Lower lobe of right lung (tissue), 2 donors: Measurements from ENCODE around the gene FRYL. TPM values are rescaled to one million over a fixed set of nuclear protein-coding genes. Genes with fewer than 3 reads are reported as not detected.
"Not testable (repeated sequence)": the region's sequence is repeated elsewhere in the genome, so short reads cannot be mapped to it uniquely, and the experiment has no call there.

Source experiments
- ATAC-seq, 2 donors: fragments of 200-7000 bp; cut with Tn5 transposase; one replicate each; pipeline ENCODE4 v1.9.1; 2020 to 2022; ENCODE audit warnings: mild to moderate bottlenecking in 2 of 2, moderate library complexity in 2 of 2
- DNase-seq: peaks from one replicate; pipeline ENCODE4 v3.0.0-alpha.2; 2020
- H3K27ac ChIP-seq: fragments of 200-600 bp; one replicate; pipeline ENCODE4 v1.8.0; 2022
- H3K27me3 ChIP-seq: fragments of 200-600 bp; one replicate; pipeline ENCODE4 v1.8.0; 2022; ENCODE audit warnings: low read depth
- H3K36me3 ChIP-seq: fragments of 200-600 bp; one replicate; pipeline ENCODE4 v1.8.0; 2022; ENCODE audit warnings: mild to moderate bottlenecking
- H3K4me1 ChIP-seq: fragments of 200-600 bp; one replicate; pipeline ENCODE4 v1.8.0; 2022
- H3K4me3 ChIP-seq: fragments of 200-600 bp; one replicate; pipeline ENCODE4 v1.8.0; 2022; ENCODE audit warnings: mild to moderate bottlenecking
- H3K9me3 ChIP-seq: fragments of 200-600 bp; one replicate; pipeline ENCODE4 v1.8.0; 2022
- intact Hi-C: fragments of 100-400 bp; cut with DNase I; formaldehyde crosslinking; loops from one replicate; pipeline ENCODE4 v1.11.0; 2022
- total RNA-seq: library from RNA; stranded (reverse); fragmentation: NEBNext Ultra II Directional; extraction: Animal tissue kit (Norgen Biotek cat#: 25700); gene quantifications from one replicate; pipeline ENCODE4 v1.2.1, GENCODE V29; 2021
- TF ChIP-seq, protein P1 (sequence below): fragments of 200-600 bp; IDR thresholded peaks from one replicate; pipeline ENCODE4 v1.8.0; 2022; ENCODE audit warnings: antibody characterized with exemption, mild to moderate bottlenecking
- donor health status: DM: no; HTN: yes; CAD: no; lungs with severe emphysema.

FRYL gene
- total RNA-seq, 1 donor from 2014 or later: 85.0 TPM

- peaks cover 37% of the 10 kb centered on the region for H3K4me1 ChIP-seq
- H3K4me3 ChIP-seq: no peak overlapping the region
- no peak overlapping the region for H3K27ac ChIP-seq
- DNase-seq (no peak), ATAC-seq (no peak)
- TF ChIP-seq, protein P1, sequence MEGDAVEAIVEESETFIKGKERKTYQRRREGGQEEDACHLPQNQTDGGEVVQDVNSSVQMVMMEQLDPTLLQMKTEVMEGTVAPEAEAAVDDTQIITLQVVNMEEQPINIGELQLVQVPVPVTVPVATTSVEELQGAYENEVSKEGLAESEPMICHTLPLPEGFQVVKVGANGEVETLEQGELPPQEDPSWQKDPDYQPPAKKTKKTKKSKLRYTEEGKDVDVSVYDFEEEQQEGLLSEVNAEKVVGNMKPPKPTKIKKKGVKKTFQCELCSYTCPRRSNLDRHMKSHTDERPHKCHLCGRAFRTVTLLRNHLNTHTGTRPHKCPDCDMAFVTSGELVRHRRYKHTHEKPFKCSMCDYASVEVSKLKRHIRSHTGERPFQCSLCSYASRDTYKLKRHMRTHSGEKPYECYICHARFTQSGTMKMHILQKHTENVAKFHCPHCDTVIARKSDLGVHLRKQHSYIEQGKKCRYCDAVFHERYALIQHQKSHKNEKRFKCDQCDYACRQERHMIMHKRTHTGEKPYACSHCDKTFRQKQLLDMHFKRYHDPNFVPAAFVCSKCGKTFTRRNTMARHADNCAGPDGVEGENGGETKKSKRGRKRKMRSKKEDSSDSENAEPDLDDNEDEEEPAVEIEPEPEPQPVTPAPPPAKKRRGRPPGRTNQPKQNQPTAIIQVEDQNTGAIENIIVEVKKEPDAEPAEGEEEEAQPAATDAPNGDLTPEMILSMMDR: no peak
- no peaks in the 10 kb centered on the region for H3K9me3 ChIP-seq
- no peaks in the 10 kb centered on the region for H3K36me3 ChIP-seq
- intact Hi-C loops: no loop called here
- H3K27me3 ChIP-seq: no peaks in the 10 kb centered on the region
These were observed 139.4 kb downstream of the FRYL start for GRCh38 chr4:48640699-48641098.

DNA sequence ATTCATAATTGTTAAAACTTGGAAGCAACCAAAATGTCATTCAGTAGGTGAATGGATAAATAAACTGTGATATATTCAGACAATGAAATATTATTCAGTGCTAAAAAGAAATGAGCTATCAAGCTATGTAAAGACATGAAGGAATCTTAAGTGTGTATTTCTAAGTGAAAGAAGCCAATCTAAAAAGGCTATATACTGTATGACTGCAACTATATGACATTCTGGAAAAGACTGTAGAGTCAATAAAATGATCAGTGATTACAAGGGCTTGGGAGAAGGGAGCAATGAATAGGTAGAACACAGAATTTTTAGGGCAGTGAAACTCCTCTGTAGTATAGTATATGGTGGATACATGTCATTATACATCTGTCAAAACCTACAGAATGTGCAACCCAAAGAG is 139.9 kb downstream of the FRYL start:
- intact Hi-C loops: no loop called here
- Histone ChIP-seq H3K36me3 (no peaks in the 10 kb centered on the region), H3K9me3 (no peaks in the 10 kb centered on the region), H3K27me3 (no peaks in the 10 kb centered on the region), H3K4me1 (peaks cover 37% of the 10 kb centered on the region), H3K27ac (no peak overlapping the region), H3K4me3 (no peak overlapping the region)
- ATAC-seq: no peak
- TF ChIP-seq, protein P1: no peak
- DNase-seq: no peak

DNA sequence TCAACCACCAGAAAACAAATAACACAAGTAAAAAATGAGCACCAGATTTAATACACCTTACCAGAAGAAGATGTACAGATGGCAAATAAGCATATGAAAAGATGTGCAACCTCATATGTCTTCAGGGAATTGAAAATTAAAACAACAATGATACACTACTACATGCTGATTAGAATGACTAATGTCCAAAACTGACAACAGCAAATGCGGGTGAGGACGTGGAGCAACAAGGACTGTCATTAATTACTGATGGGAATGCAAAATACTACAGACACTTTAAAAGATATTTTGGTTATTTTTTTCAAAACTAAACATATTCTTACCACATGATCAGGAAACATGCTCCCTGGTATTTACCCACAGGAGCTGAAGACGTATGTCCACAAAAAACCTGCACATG is 140.3 kb downstream of the FRYL start:
- intact Hi-C loops: no loop called here

DNA sequence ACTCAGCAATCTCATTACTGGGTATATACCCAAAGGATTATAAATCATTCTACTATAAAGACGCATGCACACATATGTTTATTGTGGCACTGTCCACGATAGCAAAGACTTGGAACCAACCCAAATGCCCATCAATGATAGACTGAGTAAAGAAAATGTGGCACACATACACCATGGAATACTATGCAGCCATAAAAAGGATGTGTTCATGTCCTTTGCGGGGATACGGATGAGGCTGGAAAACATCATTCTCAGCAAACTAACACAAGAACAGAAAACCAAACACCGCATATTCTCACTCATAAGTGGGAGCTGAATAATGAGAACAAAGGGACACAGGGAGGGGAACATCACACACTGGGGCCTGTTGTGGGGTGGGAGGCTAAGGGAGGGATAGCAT is 141.5 kb downstream of the FRYL start:
- DNase-seq, intact Hi-C loops, ATAC-seq, H3K9me3 ChIP-seq, H3K4me3 ChIP-seq, H3K36me3 ChIP-seq, H3K27me3 ChIP-seq, H3K27ac ChIP-seq: not testable (repeated sequence)
- H3K4me1 ChIP-seq: peaks cover 42% of the 10 kb centered on the region

More for the DNA sequence above, 140.3 kb downstream of the FRYL start:
- H3K27me3 ChIP-seq: no peaks in the 10 kb centered on the region
- no peaks in the 10 kb centered on the region for H3K36me3 ChIP-seq
- no peak overlapping the region for H3K4me3 ChIP-seq
- H3K4me1 ChIP-seq: peaks cover 39% of the 10 kb centered on the region
- DNase-seq: no peak
- TF ChIP-seq, protein P1: no peak
- H3K9me3 ChIP-seq: no peaks in the 10 kb centered on the region
- no peak for ATAC-seq
- H3K27ac ChIP-seq: no peak overlapping the region

DNA sequence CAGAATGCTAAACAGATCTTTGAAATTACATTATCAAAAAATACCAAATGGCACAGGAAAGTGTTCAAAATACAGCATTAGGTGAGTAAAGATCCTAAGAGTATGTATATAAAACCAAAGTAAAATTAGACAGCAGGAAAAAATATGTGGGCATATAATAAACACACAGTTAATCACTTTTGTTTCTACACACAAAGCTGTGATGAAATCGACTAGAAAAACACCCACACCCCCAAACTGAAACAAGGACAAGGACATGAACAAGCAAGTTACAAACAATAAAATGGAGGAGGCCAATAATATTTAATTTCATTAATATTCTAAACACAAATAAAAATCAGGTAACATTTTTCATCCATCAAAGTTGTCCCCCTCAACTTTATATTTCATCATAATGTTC is 143.2 kb downstream of the FRYL start:
- intact Hi-C loops: no loop called here
- ATAC-seq (no peak), DNase-seq (no peak)
- no peaks in the 10 kb centered on the region for H3K9me3 ChIP-seq
- TF ChIP-seq, protein P1: no peak
- peaks cover 6% of the 10 kb centered on the region for H3K36me3 ChIP-seq
- peaks cover 35% of the 10 kb centered on the region for H3K4me1 ChIP-seq
- H3K27me3 ChIP-seq: no peaks in the 10 kb centered on the region
- H3K4me3 ChIP-seq: no peak overlapping the region
- no peak overlapping the region for H3K27ac ChIP-seq

GRCh38 chr4:48635980-48636379 is 144.1 kb downstream of the FRYL start:
- ATAC-seq (no peak), DNase-seq (no peak)
- peaks cover 6% of the 10 kb centered on the region for H3K36me3 ChIP-seq
- no peak overlapping the region for H3K4me3 ChIP-seq
- intact Hi-C loops: no loop called here
- H3K27me3 ChIP-seq: no peaks in the 10 kb centered on the region
- H3K4me1 ChIP-seq: peaks cover 29% of the 10 kb centered on the region
- TF ChIP-seq, protein P1: no peak
- no peak overlapping the region for H3K27ac ChIP-seq
- no peaks in the 10 kb centered on the region for H3K9me3 ChIP-seq
